Measurements from ENCODE around the gene BRICD5. TPM values are rescaled to one million over a fixed set of nuclear protein-coding genes. Genes with fewer than 3 reads are reported as not detected.

BRICD5 gene
- total and polyA plus RNA-seq, 2 experiments from 2014 or later: 0.56 to 2.9 TPM

DNA sequence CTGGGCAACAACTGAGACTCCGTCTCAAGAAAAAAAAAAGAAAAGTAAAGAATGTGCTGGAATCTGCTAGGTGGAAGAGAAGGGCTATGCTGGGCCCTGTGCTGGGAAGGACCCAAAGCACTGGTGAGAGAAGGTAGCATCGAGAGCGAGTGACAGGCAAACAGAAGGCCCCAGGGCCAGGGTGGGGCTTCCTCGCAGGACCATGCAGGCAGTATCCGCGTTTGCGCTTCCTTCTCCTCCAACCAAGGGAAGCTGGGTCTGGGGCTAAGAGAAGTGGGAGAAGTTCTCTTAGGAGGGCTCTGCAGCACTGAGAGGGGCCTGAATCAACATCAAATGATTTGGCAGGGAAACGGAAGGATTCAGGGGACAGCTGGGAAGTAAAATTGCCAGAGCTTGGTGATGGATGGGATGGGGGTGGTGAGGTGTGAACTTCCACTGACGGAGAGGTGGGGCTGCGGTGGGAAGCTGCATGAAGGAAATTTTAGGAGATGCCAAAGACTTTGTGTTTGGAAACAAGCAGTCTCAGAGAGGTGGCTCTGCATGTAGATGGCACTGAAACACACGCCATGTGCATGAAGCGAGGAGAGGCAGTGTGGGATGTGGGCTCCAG is 46.0 kb upstream of the BRICD5 start:
- Histone ChIP-seq H3K4me2 (ENCODE audit: unreplicated experiment) (no peak overlapping the region), H3K27me3 (replicated peaks; ENCODE audit: insufficient read depth) (no peaks in the 10 kb centered on the region), H3K9me2 (ENCODE audit: insufficient read depth) (no peaks in the 10 kb centered on the region), H3F3A (ENCODE audit: insufficient read depth) (peaks cover 58% of the 10 kb centered on the region), H2AFZ (no peak overlapping the region), H3K9ac (no peak overlapping the region), H3K79me2 (ENCODE audit: insufficient read depth) (peaks cover 68% of the 10 kb centered on the region), H3K4me1 (ENCODE audit: insufficient read depth) (peaks cover 5% of the 10 kb centered on the region; the same call in 1 of the 2 replicates), H3K36me3 (ENCODE audit: low read depth) (peaks cover 75% of the 10 kb centered on the region), H3K9me3 (ENCODE audit: low read depth) (no peaks in the 10 kb centered on the region), H3K27ac (no peak overlapping the region), H4K20me1 (ENCODE audit: insufficient read depth) (0 out of 2 replicates have a peak, but pooled peaks cover 3% of the 10 kb centered on the region), H3K4me3 (no peak overlapping the region)
- in situ Hi-C loops (cut with MboI): no loop called here
- 89 to 90% methylated on average over 12 of the region's 12 CpGs for WGBS, 2 experiments (ENCODE audit: low coverage in 1 of 2, low lambda C conversion rate in 2 of 2, missing lambda C conversion rate in 2 of 2)
- TF ChIP-seq EZH2 (IDR thresholded peaks at IDR 0.05; ENCODE audit: insufficient read depth, poor library complexity, severe bottlenecking) (no peak), EZH2phosphoT487 (IDR thresholded peaks at IDR 0.05; ENCODE audit: insufficient read depth, low read depth) (no peak)
- no peak for DNase-seq

DNA sequence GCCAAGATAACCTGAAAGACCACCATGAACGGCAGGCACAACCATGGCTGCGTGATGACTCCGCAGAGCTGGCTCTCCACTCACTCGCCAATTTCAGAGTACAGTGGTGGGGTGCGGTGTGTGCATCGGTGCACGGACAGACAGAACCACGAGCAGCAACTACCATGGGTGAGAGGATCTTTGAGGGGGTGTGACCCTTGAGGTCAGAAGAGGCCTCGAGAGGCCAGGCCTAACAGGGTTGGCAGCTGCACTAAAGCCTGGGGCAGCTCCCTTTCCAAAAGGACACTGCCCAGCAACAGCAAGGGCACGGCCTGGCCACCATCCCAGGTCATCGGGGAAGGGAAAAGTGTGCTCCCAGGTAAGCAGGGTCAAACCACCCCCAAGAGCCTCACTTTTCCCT is 42.6 kb upstream of the BRICD5 start:
- Histone ChIP-seq H3K36me3 (ENCODE audit: low read depth) (peaks cover 44% of the 10 kb centered on the region), H3K27me3 (replicated peaks; ENCODE audit: insufficient read depth) (no peaks in the 10 kb centered on the region), H3K9me3 (ENCODE audit: low read depth) (no peaks in the 10 kb centered on the region), H3K4me2 (ENCODE audit: unreplicated experiment) (no peak overlapping the region), H3K9me2 (ENCODE audit: insufficient read depth) (no peaks in the 10 kb centered on the region), H3K79me2 (ENCODE audit: insufficient read depth) (peaks cover 59% of the 10 kb centered on the region), H3K27ac (no peak overlapping the region), H4K20me1 (ENCODE audit: insufficient read depth) (0 out of 2 replicates have a peak, but pooled peaks cover 3% of the 10 kb centered on the region), H2AFZ (no peak overlapping the region), H3F3A (ENCODE audit: insufficient read depth) (peaks cover 36% of the 10 kb centered on the region), H3K9ac (no peak overlapping the region), H3K4me1 (ENCODE audit: insufficient read depth) (peaks cover 14% of the 10 kb centered on the region; the same call in 1 of the 2 replicates), H3K4me3 (no peak overlapping the region)
- in situ Hi-C loops (cut with MboI): no loop called here
- WGBS, 2 experiments (ENCODE audit: low coverage in 1 of 2, low lambda C conversion rate in 2 of 2, missing lambda C conversion rate in 2 of 2): 83 to 86% methylated on average over 11 of the region's 11 CpGs
- TF ChIP-seq EZH2 (IDR thresholded peaks at IDR 0.05; ENCODE audit: insufficient read depth, poor library complexity, severe bottlenecking): no peak
- no peak for TF ChIP-seq EZH2phosphoT487 (IDR thresholded peaks at IDR 0.05; ENCODE audit: insufficient read depth, low read depth)
- no peak for DNase-seq

DNA sequence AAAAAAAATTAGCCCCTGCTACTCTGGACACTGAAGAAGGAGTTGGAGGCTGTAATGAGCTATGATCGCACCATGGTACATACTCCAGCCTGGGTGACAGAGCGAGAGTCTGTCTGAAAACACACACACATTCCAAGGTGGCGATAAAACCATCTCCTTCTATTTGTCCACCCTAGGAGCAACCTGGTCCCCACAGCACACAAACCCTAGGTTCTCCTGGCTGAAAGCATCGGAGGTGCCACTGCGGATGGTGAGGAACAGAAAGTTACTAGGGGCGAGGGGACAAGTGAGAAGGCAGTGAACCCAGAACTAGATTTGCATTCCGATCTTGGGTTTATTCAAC is 42.1 kb upstream of the BRICD5 start:
- H3K27me3 ChIP-seq (replicated peaks; ENCODE audit: insufficient read depth): no peaks in the 10 kb centered on the region
- H3K9me2 ChIP-seq (ENCODE audit: insufficient read depth): no peaks in the 10 kb centered on the region
- no peak for DNase-seq
- no peak overlapping the region for H3K4me2 ChIP-seq (ENCODE audit: unreplicated experiment)
- H4K20me1 ChIP-seq (ENCODE audit: insufficient read depth): 0 out of 2 replicates have a peak, but pooled peaks cover 3% of the 10 kb centered on the region
- H3K36me3 ChIP-seq (ENCODE audit: low read depth): peaks cover 38% of the 10 kb centered on the region
- H3K9me3 ChIP-seq (ENCODE audit: low read depth): no peaks in the 10 kb centered on the region
- peaks cover 14% of the 10 kb centered on the region; the same call in 1 of the 2 replicates for H3K4me1 ChIP-seq (ENCODE audit: insufficient read depth)
- TF ChIP-seq EZH2phosphoT487 (IDR thresholded peaks at IDR 0.05; ENCODE audit: insufficient read depth, low read depth) (no peak), EZH2 (IDR thresholded peaks at IDR 0.05; ENCODE audit: insufficient read depth, poor library complexity, severe bottlenecking) (no peak)
- H3F3A ChIP-seq (ENCODE audit: insufficient read depth): peaks cover 32% of the 10 kb centered on the region
- in situ Hi-C loops (cut with MboI): no loop called here
- H3K4me3 ChIP-seq: no peak overlapping the region
- no peak overlapping the region for H2AFZ ChIP-seq
- no peak overlapping the region for H3K9ac ChIP-seq
- 98 to 99% methylated on average over 7 of the region's 7 CpGs for WGBS, 2 experiments (ENCODE audit: low coverage in 1 of 2, low lambda C conversion rate in 2 of 2, missing lambda C conversion rate in 2 of 2)
- H3K27ac ChIP-seq: peak overlapping the region; percentile 73
- peaks cover 59% of the 10 kb centered on the region for H3K79me2 ChIP-seq (ENCODE audit: insufficient read depth)

DNA sequence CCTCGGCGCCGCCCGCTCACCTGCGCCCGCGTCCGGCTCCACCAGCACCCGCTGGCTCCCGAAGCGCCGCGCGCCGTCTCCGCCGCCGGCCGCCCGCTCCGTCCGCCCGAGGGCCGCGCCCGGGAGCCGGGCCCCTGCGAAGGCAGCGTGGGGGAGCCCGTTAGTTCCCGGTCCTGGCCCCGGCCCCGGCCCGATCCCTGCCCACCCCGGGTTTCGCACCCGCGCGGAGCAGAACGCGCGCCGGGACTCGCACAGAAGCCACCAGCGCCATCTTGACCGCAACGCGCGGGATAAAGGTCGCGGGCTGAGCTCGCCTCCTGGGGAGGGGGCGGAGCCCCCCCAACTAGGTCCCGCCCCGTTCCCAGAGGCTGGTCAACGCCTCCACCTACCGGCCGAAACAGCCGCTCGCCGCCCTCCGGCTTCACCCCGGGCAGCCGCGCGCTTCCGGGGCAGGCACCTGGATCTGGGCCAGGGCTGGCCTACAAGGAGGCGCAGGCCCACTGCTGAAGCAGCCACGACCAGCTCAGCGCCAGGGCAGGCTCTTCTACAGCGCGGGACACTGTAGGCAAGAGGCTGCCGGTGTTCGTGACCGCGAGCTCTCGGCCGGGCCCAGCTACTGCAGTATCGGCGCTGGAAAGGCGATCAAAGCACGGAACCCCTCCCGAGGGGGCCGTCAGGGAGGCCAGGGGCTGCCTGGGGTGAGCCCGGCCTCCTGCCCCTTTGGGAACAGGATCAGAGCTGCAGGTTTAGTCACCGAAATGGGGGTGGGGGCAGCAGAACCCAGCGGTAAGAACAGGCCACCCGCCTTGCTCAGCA is 40.8 kb upstream of the BRICD5 start, which contains the start of gene ECI1:
Gene ECI1 (minus strand): TSS at position 292 of the 816 bp plus-strand sequence. CDS start 21 bp downstream, at position 271.
- no peak for TF ChIP-seq EZH2 (IDR thresholded peaks at IDR 0.05; ENCODE audit: insufficient read depth, poor library complexity, severe bottlenecking)
- no peak for TF ChIP-seq EZH2phosphoT487 (IDR thresholded peaks at IDR 0.05; ENCODE audit: insufficient read depth, low read depth)
- peaks cover 28% of the 10 kb centered on the region for H3F3A ChIP-seq (ENCODE audit: insufficient read depth)
- H3K79me2 ChIP-seq (ENCODE audit: insufficient read depth): peaks cover 58% of the 10 kb centered on the region
- H3K4me1 ChIP-seq (ENCODE audit: insufficient read depth): peaks cover 14% of the 10 kb centered on the region; the same call in 1 of the 2 replicates
- in situ Hi-C loops (cut with MboI): no loop called here
- H3K9me2 ChIP-seq (ENCODE audit: insufficient read depth): no peaks in the 10 kb centered on the region
- H3K27ac ChIP-seq: peak within 1 kb of the TSS; percentile 73
- H3K4me3 ChIP-seq: peak within 1 kb of the TSS; percentile 92
- 4 to 5% methylated on average over 50 to 53 of the region's 88 CpGs for WGBS, 2 experiments (ENCODE audit: low coverage in 1 of 2, low lambda C conversion rate in 2 of 2, missing lambda C conversion rate in 2 of 2)
- peak within 1 kb of the TSS; percentile 86 for H2AFZ ChIP-seq
- H3K27me3 ChIP-seq (replicated peaks; ENCODE audit: insufficient read depth): no peaks in the 10 kb centered on the region
- H3K9me3 ChIP-seq (ENCODE audit: low read depth): no peaks in the 10 kb centered on the region
- H3K36me3 ChIP-seq (ENCODE audit: low read depth): peaks cover 27% of the 10 kb centered on the region
- H3K4me2 ChIP-seq (ENCODE audit: unreplicated experiment): peak within 1 kb of the TSS; percentile 97
- H3K9ac ChIP-seq: peak within 1 kb of the TSS; percentile 90
- DNase-seq: peak; percentile 98
- 0 out of 2 replicates have a peak, but pooled peaks cover 3% of the 10 kb centered on the region for H4K20me1 ChIP-seq (ENCODE audit: insufficient read depth)
